Measurements from ENCODE around the gene BTBD3. TPM values are rescaled to one million over a fixed set of nuclear protein-coding genes. Genes with fewer than 3 reads are reported as not detected.

Gene BTBD3
- total and polyA plus RNA-seq, 12 donors, result 18.2 to 210 (median 49.3) TPM

GRCh38 chr20:11972478-11972877 lies 54.8 kb downstream of the BTBD3 start:
- WGBS, 4 donors, result 85 to 93% (median 92%) methylated on average over 2 of the region's 2 CpGs
- Histone ChIP-seq H3K4me1 (replicated peaks in 1 of 2) (no peaks in the 10 kb centered on the region), H3K9me3 (replicated peaks in 1 of 3) (no peaks in the 10 kb centered on the region), H3K27ac (no peak overlapping the region), H3K36me3 (replicated peaks in 1 of 2) (no peaks in the 10 kb centered on the region), H3K27me3 (no peaks in the 10 kb centered on the region), H3K4me3 (no peak overlapping the region)
- no peak for DNase-seq
- TF ChIP-seq POLR2A (IDR thresholded peaks at IDR 0.05), result no peak
- TF ChIP-seq, protein P1, sequence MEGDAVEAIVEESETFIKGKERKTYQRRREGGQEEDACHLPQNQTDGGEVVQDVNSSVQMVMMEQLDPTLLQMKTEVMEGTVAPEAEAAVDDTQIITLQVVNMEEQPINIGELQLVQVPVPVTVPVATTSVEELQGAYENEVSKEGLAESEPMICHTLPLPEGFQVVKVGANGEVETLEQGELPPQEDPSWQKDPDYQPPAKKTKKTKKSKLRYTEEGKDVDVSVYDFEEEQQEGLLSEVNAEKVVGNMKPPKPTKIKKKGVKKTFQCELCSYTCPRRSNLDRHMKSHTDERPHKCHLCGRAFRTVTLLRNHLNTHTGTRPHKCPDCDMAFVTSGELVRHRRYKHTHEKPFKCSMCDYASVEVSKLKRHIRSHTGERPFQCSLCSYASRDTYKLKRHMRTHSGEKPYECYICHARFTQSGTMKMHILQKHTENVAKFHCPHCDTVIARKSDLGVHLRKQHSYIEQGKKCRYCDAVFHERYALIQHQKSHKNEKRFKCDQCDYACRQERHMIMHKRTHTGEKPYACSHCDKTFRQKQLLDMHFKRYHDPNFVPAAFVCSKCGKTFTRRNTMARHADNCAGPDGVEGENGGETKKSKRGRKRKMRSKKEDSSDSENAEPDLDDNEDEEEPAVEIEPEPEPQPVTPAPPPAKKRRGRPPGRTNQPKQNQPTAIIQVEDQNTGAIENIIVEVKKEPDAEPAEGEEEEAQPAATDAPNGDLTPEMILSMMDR (IDR thresholded peaks at IDR 0.05), result no peak
- intact Hi-C loops (cut with DNase I), result no loop called here

Measured in adrenal gland (tissue), 12 donors.